Ectodermal cell (in vitro differentiated cells): Measurements from ENCODE around the gene TTLL5.
"Not testable (repeated sequence)": the region's sequence is repeated elsewhere in the genome, so short reads cannot be mapped to it uniquely, and the experiment has no call there.

Experiments
- H3K27ac ChIP-seq: 2 replicates; pipeline ENCODE4 v1.7.0; 2013; ENCODE audit warnings: mild to moderate bottlenecking, low read depth, low read length; ENCODE audit not compliant: insufficient read depth, poor library complexity, severe bottlenecking
- H3K27me3 ChIP-seq: 2 replicates; pipeline ENCODE4 v1.7.0; 2013; ENCODE audit warnings: mild to moderate bottlenecking, low read length; ENCODE audit not compliant: insufficient read depth, control insufficient read depth, poor library complexity, severe bottlenecking
- H3K36me3 ChIP-seq: one replicate; pipeline ENCODE4 v1.7.0; 2013; ENCODE audit warnings: low read length; ENCODE audit not compliant: control insufficient read depth, insufficient read depth
- H3K4me1 ChIP-seq: one replicate; pipeline ENCODE4 v1.7.0; 2013; ENCODE audit warnings: low read length; ENCODE audit not compliant: control insufficient read depth, insufficient read depth
- H3K4me3 ChIP-seq: 2 replicates; pipeline ENCODE4 v1.7.0; 2013; ENCODE audit warnings: low read depth, low read length, control low read depth; ENCODE audit not compliant: insufficient read depth
- H3K9me3 ChIP-seq: 2 replicates; pipeline ENCODE4 v1.7.0; 2013; ENCODE audit warnings: mild to moderate bottlenecking, low read length, moderate library complexity; ENCODE audit not compliant: control insufficient read depth
- WGBS, 2 experiments: methylation state at CpG; one replicate each; pipeline ENCODE4 v1.1.7; 2013; ENCODE audit warnings: missing lambda C conversion rate in 2 of 2; 5-methylcytosine and 5-hydroxymethylcytosine counted together

Gene TTLL5

DNA sequence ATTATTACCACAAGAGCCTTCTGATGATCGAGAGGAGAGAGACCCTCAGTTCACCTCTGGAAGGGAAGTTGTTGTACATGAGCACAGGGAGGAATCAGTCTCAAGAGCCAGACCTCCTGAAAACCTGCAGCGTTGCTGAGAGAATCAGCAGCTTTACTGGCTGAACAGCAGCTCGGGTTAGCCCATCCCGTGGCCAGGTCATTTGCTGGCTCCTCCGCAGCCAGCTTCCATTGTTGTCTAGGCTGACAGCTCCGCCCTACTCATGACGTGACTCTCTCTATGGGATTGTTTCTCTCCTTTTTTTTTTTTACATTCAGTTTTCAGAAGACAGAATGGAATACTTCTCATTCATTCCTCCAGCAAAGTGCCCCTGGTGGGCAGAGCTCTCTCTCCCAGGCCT, 250.8 kb downstream of the TTLL5 start:
- 13 to 16% methylated on average over 7 of the region's 7 CpGs for WGBS, 2 experiments
- Histone ChIP-seq H3K27ac (peak overlapping the region; percentile 36), H3K9me3 (no peaks in the 10 kb centered on the region), H3K4me1 (peaks cover 13% of the 10 kb centered on the region), H3K27me3 (no peaks in the 10 kb centered on the region), H3K36me3 (no peaks in the 10 kb centered on the region), H3K4me3 (no peak overlapping the region)

DNA sequence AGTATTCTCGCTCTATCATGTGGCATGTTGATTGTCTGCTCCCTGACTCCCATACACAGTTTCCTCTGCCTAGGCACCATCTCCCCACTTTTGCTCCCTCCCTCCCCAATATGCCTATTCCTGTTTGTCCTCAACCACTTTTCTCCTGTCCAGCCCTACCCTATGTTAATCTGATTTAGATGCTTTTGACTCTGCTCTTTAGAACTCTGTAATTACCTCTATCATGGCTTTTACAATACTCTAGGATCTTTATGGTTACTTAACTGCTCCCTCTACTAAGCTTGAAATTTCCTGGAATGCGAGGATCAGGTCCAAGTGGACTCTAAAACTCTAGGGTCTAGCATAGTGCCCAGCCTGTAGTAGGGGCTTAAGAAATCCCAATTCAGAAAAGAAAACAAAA, 252.1 kb downstream of the TTLL5 start:
- no peaks in the 10 kb centered on the region for H3K27me3 ChIP-seq
- H3K27ac ChIP-seq: no peak overlapping the region
- peaks cover 18% of the 10 kb centered on the region for H3K4me1 ChIP-seq
- 95 to 99% methylated on average over 2 of the region's 2 CpGs for WGBS, 2 experiments
- no peaks in the 10 kb centered on the region for H3K36me3 ChIP-seq
- no peaks in the 10 kb centered on the region for H3K9me3 ChIP-seq
- no peak overlapping the region for H3K4me3 ChIP-seq

DNA sequence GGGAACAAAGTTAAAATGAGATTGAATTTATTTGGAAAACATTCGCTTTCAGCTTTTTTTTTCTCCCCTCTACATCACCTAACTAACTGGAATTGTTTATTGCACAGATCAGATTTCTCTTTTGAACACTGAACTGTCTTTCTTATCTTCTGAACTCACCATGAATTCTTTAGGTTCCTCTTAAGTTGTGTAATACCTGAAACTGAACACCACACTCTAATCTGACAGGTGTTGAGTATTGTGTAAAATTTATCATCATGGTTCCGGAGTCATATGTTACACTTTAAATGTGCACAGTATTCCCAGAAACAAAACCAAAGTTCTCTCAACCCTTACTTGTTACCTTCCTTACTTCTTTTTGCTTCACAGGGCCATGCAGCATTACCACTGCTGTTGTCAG, 254.0 kb downstream of the TTLL5 start:
- no peaks in the 10 kb centered on the region for H3K9me3 ChIP-seq
- peaks cover 18% of the 10 kb centered on the region for H3K4me1 ChIP-seq
- no peaks in the 10 kb centered on the region for H3K27me3 ChIP-seq
- H3K4me3 ChIP-seq: no peak overlapping the region
- WGBS, 2 experiments: 91 to 94% methylated on average over 2 of the region's 2 CpGs
- H3K36me3 ChIP-seq: no peaks in the 10 kb centered on the region
- H3K27ac ChIP-seq: no peak overlapping the region

DNA sequence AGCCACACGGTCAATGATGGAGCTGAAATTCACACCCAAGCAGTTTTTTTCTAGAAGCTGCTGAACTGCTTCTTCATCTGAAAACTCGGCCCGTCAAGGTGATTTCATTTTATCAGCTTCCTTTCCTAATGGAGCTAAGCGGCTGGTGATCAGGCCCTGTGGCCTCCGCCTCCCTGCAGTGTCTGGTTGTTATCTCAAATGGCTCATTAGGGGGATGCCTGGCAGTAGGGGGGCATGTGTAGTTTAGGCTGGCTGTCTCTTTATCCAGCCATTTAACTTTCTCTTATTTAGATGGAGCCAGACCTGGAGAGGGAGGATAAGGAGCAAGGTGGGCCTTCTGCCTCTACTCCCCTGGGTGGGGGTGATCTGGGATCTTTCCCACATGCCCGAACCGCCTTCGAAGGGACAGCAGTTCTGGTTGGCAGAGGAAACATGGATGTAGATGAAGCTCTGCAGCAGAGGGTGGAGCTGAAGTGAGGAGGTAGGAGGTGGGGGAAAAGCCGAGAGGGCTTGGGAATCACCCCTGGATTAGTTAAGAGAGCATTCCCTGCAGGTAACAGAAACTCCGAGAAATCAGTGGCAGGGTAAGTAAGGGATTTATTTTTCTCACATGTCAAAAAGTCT, 256.4 kb downstream of the TTLL5 start:
- Histone ChIP-seq H3K4me1 (peaks cover 5% of the 10 kb centered on the region), H3K4me3 (no peak overlapping the region), H3K9me3 (no peaks in the 10 kb centered on the region), H3K27ac (no peak overlapping the region), H3K36me3 (no peaks in the 10 kb centered on the region), H3K27me3 (no peaks in the 10 kb centered on the region)
- 63 to 70% methylated on average over 10 of the region's 10 CpGs for WGBS, 2 experiments

DNA sequence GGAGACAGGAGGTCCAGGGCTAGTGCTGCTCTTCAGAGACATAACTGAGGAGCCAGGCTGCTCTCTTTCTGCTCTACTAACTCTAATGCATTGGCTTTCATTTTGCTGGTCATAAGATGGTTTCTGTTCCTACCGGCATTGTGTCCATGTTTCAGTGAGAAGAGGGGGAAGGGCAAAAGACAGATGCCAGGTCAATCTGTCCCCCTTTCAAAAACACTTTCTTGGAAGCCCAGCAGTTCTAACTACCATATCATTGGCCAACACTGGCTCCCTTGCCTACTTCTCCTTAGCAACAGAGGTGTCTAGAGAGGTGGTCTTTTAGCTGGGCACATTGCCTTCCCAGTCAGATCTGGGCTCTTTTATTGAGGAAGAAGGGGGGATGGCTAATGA, 256.9 kb downstream of the TTLL5 start:
- no peaks in the 10 kb centered on the region for H3K27me3 ChIP-seq
- 81 to 83% methylated on average over 1 of the region's 1 CpG for whole genome bisulfite sequencing, 2 experiments
- H3K27ac ChIP-seq: no peak overlapping the region
- no peak overlapping the region for H3K4me3 ChIP-seq
- H3K36me3 ChIP-seq: no peaks in the 10 kb centered on the region
- H3K9me3 ChIP-seq: no peaks in the 10 kb centered on the region
- peaks cover 5% of the 10 kb centered on the region for H3K4me1 ChIP-seq

DNA sequence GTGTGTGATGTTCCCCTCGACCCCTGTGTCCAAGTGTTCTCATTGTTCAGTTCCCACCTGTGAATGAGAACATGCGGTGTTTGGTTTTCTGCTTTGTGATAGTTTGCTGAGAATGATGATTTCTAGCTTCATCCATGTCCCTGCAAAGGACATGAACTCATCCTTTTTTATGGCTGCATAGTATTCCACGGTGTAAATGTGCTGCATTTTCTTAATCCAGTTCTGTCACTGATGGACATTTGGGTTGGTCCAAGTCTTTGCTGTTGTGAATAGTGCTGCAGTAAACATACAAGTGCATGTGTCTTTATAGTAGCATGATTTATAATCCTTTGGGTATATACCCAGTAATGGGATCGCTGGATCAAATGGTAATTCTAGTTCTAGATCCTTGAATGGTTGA, 259.4 kb downstream of the TTLL5 start:
- not testable (repeated sequence) for H3K9me3 ChIP-seq, H3K36me3 ChIP-seq, H3K4me1 ChIP-seq, H3K4me3 ChIP-seq, H3K27ac ChIP-seq, H3K27me3 ChIP-seq
- 93 to 95% methylated on average over 4 of the region's 4 CpGs for WGBS, 2 experiments

DNA sequence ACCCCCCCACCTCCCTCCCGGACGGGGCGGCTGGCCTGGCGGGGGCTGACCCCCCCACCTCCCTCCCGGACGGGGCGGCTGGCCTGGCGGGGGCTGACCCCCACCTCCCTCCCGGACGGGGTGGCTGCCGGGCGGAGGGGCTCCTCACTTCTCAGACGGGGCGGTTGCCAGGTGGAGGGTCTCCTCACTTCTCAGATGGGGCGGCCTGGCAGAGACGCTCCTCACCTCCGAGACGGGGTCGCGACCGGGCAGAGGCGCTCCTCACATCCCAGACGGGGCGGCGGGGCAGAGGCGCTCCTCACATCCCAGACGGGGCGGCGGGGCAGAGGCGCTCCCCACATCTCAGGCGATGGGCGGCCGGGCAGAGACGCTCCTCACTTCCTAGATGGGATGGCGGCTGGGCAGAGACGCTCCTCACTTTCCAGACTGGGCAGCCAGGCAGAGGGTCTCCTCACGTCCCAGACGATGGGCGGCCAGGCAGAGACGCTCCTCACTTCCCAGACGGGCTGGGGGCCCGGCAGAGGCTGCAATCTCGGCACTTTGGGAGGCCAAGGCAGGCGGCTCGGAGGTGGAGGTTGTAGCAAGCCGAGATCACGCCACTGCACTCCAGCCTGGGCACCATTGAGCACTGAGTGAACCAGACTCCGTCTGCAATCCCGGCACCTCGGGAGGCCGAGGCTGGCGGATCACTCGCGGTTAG, 264.2 kb downstream of the TTLL5 start:
- not testable (repeated sequence) for H3K36me3 ChIP-seq, H3K9me3 ChIP-seq, H3K4me3 ChIP-seq, H3K27me3 ChIP-seq, H3K27ac ChIP-seq, H3K4me1 ChIP-seq
- 95 to 96% methylated on average over 49 to 53 of the region's 54 CpGs for WGBS, 2 experiments

DNA sequence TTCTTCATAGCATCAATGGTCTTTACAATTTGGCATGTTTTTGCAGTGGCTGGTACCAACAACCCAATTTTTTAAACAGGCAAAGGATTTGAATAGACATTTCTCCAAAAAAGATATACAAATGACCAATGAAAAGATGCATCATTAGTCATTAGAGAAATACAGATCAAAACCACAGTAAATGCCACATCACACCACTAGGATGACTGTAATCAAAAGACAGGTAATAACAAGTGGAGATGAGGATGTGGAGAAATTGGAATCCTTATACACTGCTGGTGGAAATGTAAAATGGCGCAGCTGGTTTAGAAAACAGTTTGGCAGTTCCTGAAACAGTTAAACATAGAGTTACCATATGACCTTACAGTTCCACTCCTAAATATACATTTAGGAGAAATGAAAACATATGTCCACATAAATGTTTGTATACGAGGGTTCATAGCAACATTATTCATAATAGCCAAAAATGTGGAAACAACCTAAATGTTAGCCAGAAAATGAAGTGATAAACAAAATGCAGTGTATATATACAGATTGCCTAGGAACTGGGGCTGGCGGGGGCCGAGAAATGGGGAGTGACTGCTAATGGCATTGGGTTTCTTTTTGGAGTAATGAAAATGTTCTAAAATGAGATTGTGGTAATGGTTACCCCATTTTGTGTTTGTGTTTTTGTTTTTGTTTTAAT, 265.5 kb downstream of the TTLL5 start:
- Histone ChIP-seq H3K36me3 (no peaks in the 10 kb centered on the region), H3K9me3 (no peaks in the 10 kb centered on the region), H3K27ac (no peak overlapping the region), H3K4me3 (no peak overlapping the region), H3K27me3 (no peaks in the 10 kb centered on the region), H3K4me1 (no peaks in the 10 kb centered on the region)
- WGBS, 2 experiments: 95 to 97% methylated on average over 4 of the region's 4 CpGs

DNA sequence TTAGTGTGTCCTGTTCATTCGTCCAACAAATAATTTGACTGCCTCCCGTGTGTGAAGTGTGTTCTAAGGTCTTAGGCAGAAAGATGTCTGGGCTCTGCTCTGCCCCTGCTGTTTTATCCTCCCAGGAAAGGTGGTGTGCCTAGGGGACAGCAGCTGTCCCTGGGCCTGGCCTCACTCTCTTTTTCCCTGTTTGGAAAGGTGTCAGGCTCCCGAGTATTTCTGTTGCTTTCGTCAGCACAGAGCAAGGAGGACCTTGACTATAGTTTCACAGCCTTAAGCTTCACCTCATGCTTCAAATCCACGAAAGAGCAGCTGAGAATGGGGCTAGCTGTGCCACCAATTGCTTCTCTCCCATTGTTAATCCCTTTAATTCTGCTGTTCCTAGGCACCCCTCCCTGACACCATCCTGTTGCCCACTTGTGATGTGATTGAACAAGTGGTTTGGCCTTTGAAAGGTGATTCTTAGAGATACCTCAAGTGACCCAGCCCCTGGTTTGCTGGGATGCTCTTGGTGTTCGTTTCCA, 266.6 kb downstream of the TTLL5 start:
- H3K36me3 ChIP-seq: no peaks in the 10 kb centered on the region
- no peaks in the 10 kb centered on the region for H3K27me3 ChIP-seq
- no peaks in the 10 kb centered on the region for H3K9me3 ChIP-seq

DNA sequence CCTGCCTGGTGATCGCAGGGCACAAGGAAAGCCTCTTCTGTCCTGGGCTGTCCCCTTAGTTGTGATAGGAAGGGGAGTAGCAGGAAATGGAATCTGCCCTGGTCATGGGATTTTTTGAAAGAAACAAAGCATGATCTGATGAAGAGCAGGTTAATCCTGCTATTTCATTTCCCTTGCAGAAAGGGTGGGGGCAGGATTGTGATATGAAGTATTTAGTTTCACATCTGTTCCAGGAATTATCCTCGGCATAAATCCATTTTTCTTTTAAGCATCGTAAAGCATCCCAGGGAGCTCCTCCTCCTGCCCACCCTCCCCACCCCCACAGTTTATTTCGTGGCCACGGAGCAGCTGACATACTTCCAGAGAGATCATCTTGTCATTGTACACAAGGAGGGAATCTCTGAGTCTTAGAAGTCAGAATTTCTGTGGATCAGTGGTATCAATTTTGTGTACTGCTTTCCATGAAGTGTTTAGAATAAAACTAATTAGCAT, 267.7 kb downstream of the TTLL5 start:
- no peaks in the 10 kb centered on the region for H3K36me3 ChIP-seq
- WGBS, 2 experiments: 79 to 92% methylated on average over 4 to 5 of the region's 5 CpGs
- no peak overlapping the region for H3K27ac ChIP-seq
- no peaks in the 10 kb centered on the region for H3K27me3 ChIP-seq
- H3K4me1 ChIP-seq: no peaks in the 10 kb centered on the region
- no peak overlapping the region for H3K4me3 ChIP-seq
- H3K9me3 ChIP-seq: no peaks in the 10 kb centered on the region

More for the DNA sequence above, 266.6 kb downstream of the TTLL5 start:
- Histone ChIP-seq H3K4me3 (no peak overlapping the region), H3K27ac (no peak overlapping the region), H3K4me1 (no peaks in the 10 kb centered on the region)
- WGBS, 2 experiments: 90% methylated on average over 6 of the region's 6 CpGs
